HG03571 (cell line): ENCODE data around the gene CYP3A4.
"Not testable (repeated sequence)": the region's sequence is repeated elsewhere in the genome, so short reads cannot be mapped to it uniquely, and the experiment has no call there.

Experiments
- ATAC-seq: cut with Tn5 transposase; IDR thresholded peaks from one replicate; pipeline ENCODE4 v1.9.1; 2021; ENCODE audit not compliant: unreplicated experiment

CYP3A4 gene

DNA sequence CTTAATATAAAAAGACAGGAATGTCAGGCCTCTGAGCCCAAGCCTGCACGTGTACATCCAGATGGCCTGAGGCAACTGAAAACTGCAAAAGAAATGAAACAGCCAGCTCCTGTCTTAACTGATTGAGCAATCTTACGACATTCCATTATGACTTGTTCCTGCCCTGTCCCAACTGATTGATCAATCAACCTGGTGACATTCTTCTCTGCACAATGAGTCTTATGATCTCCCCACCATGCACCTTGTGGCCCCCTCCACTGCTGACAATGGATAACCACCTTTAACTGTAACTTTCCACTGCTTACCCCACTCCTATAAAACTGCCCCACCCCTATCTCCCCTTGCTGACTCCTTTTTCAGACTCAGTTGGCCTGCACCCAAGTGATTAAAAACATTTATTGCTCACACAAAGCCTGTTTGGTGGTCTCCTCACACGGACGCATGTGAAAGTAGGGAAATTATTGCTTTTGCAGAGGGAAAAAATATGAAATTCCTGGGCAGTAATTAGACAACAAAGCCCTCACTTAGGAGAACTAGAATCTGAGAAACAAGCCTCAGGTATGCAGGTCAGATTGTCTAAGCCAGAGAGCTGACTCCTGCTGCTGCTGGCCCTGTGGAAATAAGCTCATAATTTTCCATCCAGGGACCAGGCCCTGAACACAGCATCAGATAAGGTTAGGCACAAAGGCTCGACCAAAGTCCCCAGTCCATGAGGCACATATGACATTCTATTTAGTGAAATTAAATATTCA lies 54.3 kb downstream of the CYP3A4 start:
- ATAC-seq, result no peak

DNA sequence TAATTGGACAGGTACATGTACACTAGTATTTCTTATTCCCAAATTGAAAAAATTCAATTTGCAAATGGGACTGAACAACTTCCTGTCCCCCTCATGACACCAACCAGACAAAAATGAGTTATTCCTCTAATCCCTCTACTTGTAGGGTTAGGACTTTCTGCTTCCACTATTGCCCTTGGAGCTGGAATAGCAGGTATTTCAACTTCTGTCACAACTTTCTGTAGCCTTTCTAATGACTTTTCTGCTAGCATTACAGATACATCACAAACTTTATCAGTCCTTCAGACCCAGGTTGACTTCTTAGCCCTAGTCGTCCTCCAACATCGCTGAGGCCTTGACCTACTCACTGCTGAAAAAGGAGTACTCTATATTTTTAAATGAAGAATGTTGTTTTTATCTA lies 55.4 kb downstream of the CYP3A4 start:
- ATAC-seq, result no peak

DNA sequence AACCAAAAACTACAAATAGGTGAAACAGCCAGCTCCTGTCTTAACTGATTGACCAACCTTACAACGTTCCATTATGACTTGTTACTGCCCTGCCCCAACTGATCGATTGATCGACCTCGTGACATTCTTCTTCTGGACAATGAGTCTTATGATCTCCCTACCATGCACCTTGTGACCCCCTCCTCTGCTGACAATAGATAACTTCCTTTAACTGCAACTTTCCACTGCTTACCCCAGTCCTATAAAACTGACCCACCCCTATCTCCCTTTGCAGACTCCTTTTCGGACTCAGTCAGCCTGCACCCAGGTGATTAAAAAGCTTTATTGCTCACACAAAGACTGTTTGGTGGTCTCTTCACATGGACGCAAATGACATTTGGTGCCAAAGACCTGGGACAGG lies 60.8 kb downstream of the CYP3A4 start:
- not testable (repeated sequence) for ATAC-seq

DNA sequence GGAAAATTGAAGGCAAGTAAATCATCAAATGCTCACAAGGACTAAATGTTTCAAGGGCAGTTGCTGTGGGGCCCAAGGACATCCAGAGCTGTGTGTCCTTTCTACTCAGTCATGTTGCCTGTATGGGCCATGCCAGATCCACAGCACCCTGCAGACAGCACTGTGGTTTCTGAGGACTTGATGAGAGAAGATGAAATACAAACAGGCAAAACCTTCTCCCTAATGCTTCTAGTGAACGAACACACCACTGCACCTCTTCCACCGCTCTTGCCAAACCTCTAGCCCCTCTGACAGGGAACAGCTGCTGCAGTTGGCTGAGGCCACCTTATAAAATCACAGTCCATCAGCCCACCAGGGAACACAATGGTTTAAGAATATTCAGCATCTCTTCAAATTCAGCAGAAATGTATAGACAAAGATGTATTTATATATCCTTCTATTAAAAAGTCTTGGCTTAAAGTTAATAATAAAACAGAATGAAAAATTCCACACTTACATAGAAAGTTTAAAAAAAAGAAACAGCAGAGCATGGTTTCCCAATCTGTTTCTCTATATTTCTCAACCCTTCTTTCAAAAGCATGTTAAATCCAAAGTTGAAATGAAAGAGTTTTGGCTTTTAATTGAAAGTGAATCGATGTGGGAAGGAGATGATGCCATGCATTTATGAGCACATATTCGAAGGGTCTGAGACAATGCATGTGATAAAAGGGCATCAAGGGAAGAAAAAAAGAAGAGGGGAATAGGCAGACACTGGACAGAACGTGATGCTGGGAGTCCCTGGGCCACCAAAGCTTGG lies 63.0 kb downstream of the CYP3A4 start:
- no peak for ATAC-seq

DNA sequence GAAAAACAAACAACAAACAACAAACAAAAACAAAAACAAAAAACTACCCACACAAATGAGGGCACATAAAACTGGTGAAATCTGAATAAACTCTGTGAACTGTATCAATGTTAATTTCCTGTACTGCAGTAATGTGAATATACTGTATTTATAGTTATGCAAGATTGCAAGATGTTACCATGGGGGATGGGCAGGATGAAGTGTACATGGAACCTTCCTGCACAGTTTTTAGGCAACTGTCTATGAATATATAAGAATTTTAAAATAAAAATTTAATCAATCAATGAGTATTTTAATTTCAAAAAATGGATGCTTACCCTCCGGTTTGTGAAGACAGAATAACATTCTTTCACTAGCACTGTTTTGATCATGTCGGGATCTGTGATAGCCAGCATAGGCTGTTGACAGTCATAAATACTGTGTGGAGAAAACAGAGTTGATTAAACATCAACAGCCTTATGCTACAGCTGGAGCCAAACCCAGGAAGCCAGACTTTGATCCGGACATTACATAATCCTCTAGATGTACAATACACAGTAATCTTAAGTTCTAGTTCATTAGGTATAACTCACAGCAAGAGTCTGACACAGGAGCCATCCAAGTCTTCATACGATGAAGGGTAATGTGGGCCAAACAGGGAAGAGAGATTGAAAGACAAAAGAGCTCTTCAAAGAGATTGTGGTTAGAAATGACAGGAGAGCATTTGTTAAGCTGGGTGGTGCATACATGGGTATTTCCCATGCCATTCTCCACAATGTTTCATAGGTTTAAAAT lies 63.8 kb downstream of the CYP3A4 start:
- ATAC-seq, result no peak

DNA sequence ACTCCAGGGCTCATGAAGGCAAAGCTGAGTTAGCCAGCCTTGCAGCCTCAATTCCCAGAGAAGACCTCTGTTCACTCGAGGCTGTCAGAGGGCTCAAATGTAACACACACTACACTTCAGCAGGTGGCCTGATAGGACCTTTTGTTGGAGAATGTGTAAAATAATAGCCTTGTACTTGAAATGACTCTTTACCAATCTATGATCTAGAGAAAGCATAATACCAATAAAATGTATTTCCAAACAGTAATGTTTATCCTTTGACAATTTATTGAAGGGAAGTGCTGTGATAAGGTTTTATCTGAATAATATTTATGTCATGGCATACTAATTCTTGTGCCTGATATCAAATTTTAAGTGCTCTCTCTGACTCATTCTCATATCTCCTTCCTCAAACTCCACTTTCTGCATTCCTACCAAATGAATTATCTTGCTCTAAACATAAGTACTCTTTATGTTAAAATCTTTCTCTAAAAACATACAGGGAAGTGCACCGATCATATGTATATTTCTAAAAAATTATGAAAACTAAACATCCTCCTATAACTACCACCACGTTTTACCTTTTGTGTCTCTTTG lies 69.9 kb downstream of the CYP3A4 start:
- no peak for ATAC-seq

DNA sequence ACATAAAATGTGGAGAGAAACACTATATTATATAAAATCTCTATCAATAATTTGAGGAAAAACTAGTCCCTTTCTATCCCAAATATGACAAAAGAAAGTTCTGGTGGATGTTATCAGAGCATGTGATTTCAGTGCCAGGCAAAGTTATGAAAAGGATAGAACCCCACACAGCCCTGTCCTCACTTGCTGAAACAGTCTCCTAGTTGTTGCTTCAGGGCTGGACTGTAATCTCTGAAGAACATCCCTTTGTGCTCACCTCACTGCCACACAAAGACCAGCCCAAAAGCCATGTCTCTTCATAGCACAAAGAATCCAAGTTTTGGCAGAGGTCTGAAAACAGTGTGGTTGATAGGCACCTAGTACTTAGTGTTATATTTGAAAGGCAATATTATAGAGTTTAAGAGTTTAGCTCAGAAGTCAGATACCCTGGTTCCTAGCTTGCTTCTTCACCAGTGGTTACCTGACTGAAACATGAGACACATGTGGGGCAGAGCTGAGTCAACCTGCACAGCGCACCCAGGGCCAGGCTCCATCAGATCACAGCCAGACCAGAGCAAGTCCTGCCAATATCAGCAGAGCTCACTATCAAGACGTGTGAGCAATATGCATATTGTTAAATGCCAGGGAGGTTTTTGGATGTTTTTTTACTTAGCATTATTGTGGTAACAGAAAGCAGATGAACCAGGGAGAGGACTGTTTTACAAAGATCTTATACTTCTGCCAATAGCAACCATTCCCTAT lies 74.0 kb downstream of the CYP3A4 start:
- ATAC-seq, result no peak

DNA sequence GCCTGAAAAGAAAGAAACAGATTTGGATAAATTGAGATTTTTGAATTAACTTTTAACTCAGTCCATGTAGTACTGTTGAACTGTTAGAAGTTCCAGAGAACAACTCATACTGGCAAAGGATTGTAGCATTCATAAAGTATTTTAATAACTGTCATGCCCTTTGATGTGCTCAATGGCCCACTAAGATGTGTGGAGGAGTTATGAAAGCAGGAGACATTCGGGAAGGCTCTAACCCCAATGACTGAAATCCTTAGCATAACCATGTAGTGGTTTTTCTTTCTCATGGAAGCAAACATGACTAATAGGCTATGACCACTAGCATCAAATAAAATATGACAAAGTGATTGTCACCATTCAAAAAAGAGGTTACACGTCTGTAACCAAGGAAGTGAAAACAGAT lies 74.7 kb downstream of the CYP3A4 start:
- ATAC-seq, result no peak

DNA sequence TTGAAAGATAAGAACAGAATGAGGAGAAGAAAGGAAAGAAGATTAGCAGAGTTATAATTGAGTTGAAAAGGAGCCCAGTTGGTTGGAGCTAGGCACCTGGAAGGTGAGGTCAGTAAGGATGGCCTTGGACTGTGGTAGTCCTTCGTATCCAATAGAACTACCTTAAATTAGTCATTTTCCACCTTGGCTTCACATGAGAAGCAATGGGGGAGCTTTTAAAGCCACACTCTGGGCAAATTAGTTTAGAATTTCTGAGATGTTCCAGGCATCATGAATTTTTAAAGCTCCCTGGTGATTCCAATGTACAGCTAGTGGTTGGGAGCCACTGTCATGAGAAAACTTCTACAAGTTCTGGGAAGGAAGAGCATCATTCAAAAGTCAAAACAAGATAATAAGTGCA lies 76.9 kb downstream of the CYP3A4 start:
- ATAC-seq, result no peak
